ENCODE measurements around the gene SLC2A11.

- no peak for TF ChIP-seq CTCF (IDR thresholded peaks at IDR 0.05; ENCODE audit: poor library complexity, severe bottlenecking)
- no peak for TF ChIP-seq POLR2AphosphoS5 (IDR thresholded peaks at IDR 0.05)
- no peak for TF ChIP-seq REST (IDR thresholded peaks at IDR 0.05; ENCODE audit: borderline replicate concordance)
- no peak for TF ChIP-seq EZH2 (IDR thresholded peaks at IDR 0.05; ENCODE audit: borderline replicate concordance, insufficient read depth, low read length, poor library complexity, severe bottlenecking)
- no peak for TF ChIP-seq SMC3 (conservative IDR thresholded peaks at IDR 0.05; ENCODE audit: poor library complexity)
- no peak for TF ChIP-seq EP300 (conservative IDR thresholded peaks at IDR 0.05; ENCODE audit: poor library complexity, severe bottlenecking)
- TF ChIP-seq TAF1 (IDR thresholded peaks at IDR 0.05; ENCODE audit: low read depth) = no peak
- TF ChIP-seq MXI1 (conservative IDR thresholded peaks at IDR 0.05; ENCODE audit: poor library complexity, severe bottlenecking) = no peak
- TF ChIP-seq RAD21 (conservative IDR thresholded peaks at IDR 0.05) = no peak
Observed at GRCh38 chr22:23926561-23926960, 68.9 kb downstream of the SLC2A11 start.
